ENCODE measurements around the gene AMT.

AMT gene

DNA sequence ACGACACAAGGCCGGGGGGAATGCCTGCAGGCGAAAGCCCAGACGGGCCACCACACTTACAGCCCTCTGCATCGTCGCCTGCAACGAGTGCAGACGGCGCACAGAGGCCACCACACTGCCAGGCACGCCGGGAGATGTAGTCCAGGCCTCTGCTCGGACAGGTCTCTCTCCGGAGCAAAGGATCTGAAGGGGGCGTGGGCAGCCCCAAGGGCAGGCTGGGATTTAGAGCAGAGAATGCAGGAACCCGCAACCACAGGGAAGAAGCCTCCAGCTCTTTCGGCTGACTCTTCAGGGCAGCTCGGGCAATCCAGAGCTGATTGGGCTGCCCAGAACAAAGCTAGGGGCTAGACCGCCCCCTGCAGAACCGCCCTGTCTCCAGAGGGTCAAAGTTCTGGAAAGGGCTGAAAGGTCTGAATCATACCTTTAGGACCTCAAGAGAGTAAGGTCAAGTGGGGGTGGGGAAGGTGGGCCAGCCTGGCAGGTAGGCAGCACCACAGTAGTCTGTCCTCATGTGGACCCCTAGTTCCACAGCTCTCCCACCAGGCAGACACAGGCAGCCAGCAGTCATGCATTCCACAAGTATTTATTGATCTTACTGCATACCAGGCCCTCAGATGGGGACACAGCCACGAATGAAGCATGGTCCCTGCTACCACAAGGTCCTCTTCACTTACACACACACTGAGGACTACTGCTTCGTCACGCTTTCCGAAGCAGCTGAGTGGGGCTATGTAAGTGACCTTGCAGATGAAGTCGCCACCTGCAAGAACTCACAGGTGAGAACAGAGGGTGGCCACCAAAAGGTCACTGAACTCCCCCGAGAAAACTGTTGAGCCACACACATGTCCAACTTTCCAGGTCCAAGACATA is at the start of gene AMT:
TSS of gene AMT (minus strand) at position 95 of the 870 bp plus-strand sequence. CDS start at position 72, 23 bp downstream.
- DNase-seq (ENCODE audit: low spot score) = peak; percentile 52

GRCh38 chr3:49470714-49471420 is 48.6 kb upstream of the AMT start:
- DNase-seq (ENCODE audit: low spot score) = peak; percentile 29

- peak; percentile 97 for DNase-seq (ENCODE audit: low spot score)
These were observed 47.9 kb upstream of the AMT start, which contains the start of gene DAG1 for GRCh38 chr3:49469936-49470713. TSS of gene DAG1 (plus strand) at chr3:49470267. CDS start at chr3:49510535, 40,268 bp downstream.

DNA sequence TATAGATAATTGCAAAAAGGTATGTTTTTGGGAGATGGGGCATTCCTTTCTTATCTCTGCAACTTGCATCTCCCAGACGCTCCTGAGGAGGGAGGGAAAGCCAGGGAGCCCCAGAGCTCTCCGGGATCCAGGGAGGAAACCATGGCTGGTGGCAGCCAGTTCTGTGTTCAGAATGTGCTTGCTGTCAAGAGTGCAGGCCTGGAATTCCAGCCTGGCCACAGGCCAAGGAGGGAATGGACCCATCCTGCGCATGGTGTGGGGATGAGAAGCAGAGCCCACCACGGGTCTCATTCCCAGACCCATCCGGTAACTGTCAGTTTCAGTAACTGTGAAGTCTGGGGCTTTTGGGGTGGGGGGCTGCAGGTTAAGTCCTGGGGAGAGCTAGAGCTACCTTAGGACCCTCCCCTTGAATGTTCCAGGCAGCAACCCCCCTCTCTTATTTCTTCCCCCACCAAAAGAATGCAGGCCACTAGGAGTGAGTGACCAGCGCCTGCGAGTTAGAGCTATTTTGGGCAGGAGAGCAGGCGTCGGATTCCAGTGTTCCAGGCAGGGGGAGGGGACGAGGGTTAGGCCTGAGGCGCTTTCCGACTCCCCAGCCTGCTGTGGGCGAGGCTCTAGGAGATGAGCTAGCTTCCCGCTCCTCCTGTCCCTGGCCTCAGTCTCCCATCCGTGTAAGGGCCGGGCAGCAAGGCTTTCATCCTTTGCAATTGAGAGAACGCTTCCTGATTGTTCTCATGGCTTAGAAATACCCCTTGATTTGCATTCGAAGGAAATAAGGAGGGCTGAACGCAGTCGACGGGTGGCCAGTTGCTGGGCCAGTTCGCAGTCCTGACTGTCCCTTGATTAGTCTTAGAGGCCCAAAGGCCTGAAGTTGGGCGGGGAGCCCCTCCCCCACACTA is 47.0 kb upstream of the AMT start:
- DNase-seq (ENCODE audit: low spot score) = peak; percentile 74

DNA sequence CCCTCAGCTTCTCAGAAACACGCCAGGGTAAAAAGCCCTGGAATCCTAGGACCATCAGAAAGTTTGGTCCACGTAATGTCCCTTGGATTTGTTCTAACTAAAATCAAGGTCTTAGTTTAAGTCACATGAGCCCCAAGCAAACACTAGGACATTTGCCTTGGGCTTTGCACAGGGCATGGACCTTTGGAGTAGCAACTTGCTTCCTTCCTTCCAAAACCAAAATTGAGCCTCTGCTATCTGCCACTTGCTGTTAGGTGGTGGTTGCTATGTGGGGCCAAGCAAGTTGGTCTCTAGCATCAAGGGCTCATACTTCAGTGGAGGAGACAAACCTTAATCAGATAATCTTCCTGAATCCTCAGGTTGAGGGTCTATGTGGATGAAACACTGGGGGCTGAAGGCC is 43.8 kb upstream of the AMT start:
- DNase-seq (ENCODE audit: low spot score) = no peak

GRCh38 chr3:49465270-49466034 is 43.2 kb upstream of the AMT start:
- no peak for DNase-seq (ENCODE audit: low spot score)

- DNase-seq (ENCODE audit: low spot score) = peak; percentile 75
These were observed 39.9 kb upstream of the AMT start for GRCh38 chr3:49462222-49462621.

GRCh38 chr3:49461443-49462171 is 39.3 kb upstream of the AMT start:
- peak; percentile 54 for DNase-seq (ENCODE audit: low spot score)

DNA sequence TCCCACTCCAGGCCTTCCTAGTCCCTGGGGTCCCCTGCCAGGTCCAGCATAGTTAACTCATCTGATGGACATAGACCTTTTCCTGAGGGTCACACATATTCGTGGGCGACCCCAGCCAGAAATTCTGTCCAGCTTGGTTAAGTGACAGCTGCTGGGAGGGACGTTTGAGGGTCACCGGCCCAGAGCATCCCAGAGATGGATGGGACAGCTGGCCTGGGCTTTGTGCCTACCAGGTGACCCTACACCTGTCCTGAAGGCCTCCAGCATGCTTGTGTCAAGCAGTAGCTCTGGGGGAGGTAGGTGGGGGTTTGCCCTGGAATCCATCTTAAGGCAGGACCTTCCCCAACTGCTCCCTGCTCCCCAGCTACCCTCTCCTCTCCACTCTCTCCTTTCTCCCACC is 38.7 kb upstream of the AMT start:
- no peak for DNase-seq (ENCODE audit: low spot score)

GRCh38 chr3:49460188-49460890 is 38.1 kb upstream of the AMT start:
- DNase-seq (ENCODE audit: low spot score) = no peak

- peak; percentile 35 for DNase-seq (ENCODE audit: low spot score)
These were observed 34.2 kb upstream of the AMT start for GRCh38 chr3:49456466-49456865.

DNA sequence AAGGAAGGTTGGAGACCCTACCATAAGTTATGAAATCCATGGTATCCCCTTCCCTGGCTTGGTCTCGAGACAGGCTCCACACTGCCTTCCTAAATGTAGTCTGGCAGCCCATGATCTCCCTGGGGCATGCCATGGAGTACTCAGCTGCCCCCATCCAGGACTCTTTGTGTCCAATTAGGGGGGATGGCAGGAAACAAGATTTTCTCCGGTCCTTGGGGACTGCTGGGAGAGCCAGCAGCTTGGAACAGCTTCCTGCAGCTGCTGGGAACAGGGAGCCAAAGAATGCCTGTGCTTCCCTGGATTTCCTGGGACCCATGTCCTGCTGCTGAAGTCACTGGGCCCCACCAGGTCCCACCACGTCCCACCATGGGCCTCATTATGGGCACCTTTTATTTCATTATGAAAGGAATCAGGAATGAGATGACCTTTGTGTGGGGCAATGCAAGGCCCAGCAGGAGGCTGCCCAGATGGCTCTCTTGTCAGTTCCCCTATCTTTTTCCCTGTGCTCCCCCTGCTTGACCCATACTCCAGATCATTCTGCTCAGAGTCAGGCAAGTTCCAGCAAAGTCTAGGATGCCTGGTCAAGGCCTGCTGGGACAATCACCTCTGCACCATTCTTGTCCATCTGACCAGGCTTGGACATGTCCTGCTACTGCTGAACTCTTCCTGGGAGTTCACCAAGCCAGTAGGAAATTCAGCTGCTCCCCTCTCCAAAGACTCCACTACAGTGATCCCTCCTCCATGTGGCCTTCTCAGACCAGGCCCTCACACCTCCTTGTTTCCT is 32.8 kb upstream of the AMT start:
- DNase-seq (ENCODE audit: low spot score) = no peak

DNA sequence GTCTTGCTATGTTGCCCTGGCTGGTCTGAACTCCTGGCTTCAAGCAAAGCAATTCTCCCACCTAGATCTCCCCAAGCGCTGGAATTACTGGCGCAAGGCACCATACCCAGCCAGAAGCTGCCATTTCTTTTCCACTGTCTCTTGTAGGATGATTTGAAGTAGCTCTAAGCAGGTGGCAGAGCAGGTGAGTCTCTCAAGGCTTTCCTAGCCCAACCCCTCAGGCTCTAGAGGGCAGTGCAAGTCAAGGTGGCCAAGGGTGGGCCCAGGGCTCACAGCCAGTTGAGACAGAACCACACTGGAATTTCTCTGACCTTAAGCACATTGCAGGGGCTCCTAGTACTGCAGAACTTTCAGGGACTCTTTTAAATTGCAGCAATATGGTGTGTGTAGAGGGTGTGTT is 32.2 kb upstream of the AMT start:
- peak; percentile 48 for DNase-seq (ENCODE audit: low spot score)

- no peak for DNase-seq (ENCODE audit: low spot score)
These were observed 31.3 kb upstream of the AMT start for GRCh38 chr3:49453621-49454020.

- no peak for DNase-seq (ENCODE audit: low spot score)
These were observed 23.1 kb upstream of the AMT start for GRCh38 chr3:49445391-49445790.

DNA sequence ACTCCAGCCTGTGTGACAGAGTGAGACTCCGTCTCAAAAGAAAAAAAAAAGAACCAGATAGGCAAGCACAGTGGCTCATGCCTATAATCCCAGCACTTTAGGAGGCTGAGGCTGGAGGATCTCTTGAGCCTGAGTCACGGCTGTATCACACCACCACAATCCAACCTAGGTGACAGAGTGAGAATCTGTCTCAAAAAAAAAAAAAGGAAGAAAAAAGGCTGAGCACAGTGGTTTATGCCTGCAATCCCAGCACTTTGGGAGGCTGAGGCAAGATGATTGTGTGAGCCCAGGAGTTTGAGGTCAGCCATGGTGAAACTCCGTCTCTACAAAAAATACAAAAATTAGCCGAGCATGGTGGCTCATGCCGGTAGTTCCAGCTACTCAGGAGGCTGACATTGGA is 12.5 kb upstream of the AMT start:
- DNase-seq (ENCODE audit: low spot score) = no peak

GRCh38 chr3:49428752-49429080 is 6.4 kb upstream of the AMT start:
- peak; percentile 87 for DNase-seq (ENCODE audit: low spot score)

- DNase-seq (ENCODE audit: low spot score) = no peak
These were observed 5.3 kb upstream of the AMT start for GRCh38 chr3:49427586-49427985.

DNA sequence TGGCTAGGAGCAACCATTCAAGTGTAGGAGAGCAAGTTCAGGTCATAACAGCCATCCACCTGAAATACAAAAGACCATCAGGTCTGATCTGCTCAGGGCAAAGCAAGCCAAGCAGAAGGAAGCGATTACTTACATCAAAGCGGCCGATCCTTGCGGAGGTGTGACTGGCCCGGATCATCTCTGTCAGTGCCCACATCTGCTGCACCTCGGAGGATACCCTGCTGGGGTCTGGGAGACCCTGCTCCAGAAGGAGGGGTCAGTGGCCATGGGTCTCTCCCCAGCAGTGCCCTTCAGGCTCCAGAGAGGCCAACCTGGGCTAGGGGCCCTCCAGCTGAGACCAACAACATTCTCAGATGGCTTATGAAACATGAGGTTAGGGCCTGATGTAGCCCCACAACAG is 2.5 kb upstream of the AMT start:
- DNase-seq (ENCODE audit: low spot score) = no peak

Data from kidney tubule cell (primary cell).